Activated T-cell treated with anti-CD3 and anti-CD28 coated beads, Interleukin-2, amount 50 U/mL, for 72 hours (primary cell): ENCODE data around the gene COG5. TPM values are rescaled to one million over a fixed set of nuclear protein-coding genes. Genes with fewer than 3 reads are reported as not detected.

ENCODE experiments used
- ATAC-seq, 2 donors: fragments of 150-1000 bp; cut with Tn5 transposase; replicated peaks in 1 of 2; 2 replicates each; pipeline ENCODE4 v1.10.0; 2021; ENCODE audit warnings: moderate library complexity in 2 of 2, mild to moderate bottlenecking in 1 of 2
- DNase-seq, 2 donors: peaks; one replicate each; pipeline ENCODE4 v3.0.0; 2021 to 2022; ENCODE audit warnings: mixed read lengths in 1 of 2
- H3K27ac Mint-ChIP-seq: one replicate; pipeline ENCODE4 v1.8.0; 2022; ENCODE audit warnings: mild to moderate bottlenecking, moderate library complexity, mixed read lengths
- H3K27me3 Mint-ChIP-seq: one replicate; pipeline ENCODE4 v1.8.0; 2022; ENCODE audit warnings: low read depth, mixed read lengths
- H3K36me3 Mint-ChIP-seq, 2 donors: one replicate each; pipeline ENCODE4 v1.8.0; 2022; ENCODE audit warnings: mixed read lengths in 2 of 2, mild to moderate bottlenecking in 1 of 2; ENCODE audit not compliant: insufficient read depth in 2 of 2
- H3K4me1 Mint-ChIP-seq: one replicate; pipeline ENCODE4 v1.8.0; 2022; ENCODE audit warnings: low read depth, mixed read lengths
- H3K4me3 Mint-ChIP-seq, 2 donors: one replicate each; pipeline ENCODE4 v1.8.0; 2022; ENCODE audit warnings: mild to moderate bottlenecking in 2 of 2, mixed read lengths in 2 of 2, moderate library complexity in 2 of 2
- H3K9me3 Mint-ChIP-seq, 2 donors: one replicate each; pipeline ENCODE4 v1.8.0; 2022; ENCODE audit warnings: mixed read lengths in 2 of 2
- total RNA-seq, 2 donors: library from RNA; stranded (reverse); gene quantifications; one replicate each; pipeline ENCODE4 v1.2.3, GENCODE V29; 2022

Gene COG5
- total RNA-seq, 2 donors from 2014 or later: 30.4 to 55.5 TPM

DNA sequence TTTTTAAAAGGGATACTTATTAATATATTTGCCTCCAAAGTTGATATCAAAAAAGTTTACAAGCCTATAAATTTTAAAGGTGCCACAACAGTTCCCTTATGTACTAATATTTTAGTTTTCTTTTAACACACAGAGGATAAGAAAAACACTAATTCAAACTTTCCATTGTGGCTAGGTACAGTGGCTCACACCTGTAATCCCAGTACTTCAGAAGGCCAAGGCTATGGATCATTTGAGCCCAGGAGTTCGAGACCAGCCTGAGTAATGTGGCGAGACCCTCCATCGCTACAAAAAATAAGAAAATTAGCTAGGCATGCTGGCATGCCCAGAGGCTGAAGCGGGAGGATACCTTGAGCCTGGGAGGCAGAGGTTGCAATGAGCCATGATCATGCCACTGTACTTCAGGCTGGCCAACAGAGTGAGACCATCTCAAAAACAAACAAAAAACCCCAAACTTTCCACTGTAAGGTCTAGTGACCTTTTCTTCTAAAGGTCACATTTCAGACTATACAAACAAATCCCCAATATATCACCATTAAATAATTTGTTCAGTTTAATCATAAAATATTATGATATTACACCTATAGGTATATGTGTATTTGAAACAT lies 287.4 kb downstream of the COG5 start:
- no peak overlapping the region for H3K27ac Mint-ChIP-seq
- no peaks in the 10 kb centered on the region for H3K9me3 Mint-ChIP-seq
- no peaks in the 10 kb centered on the region for H3K4me1 Mint-ChIP-seq
- H3K4me3 Mint-ChIP-seq: no peak overlapping the region
- DNase-seq: no peak
- no peaks in the 10 kb centered on the region for H3K27me3 Mint-ChIP-seq
- ATAC-seq: no peak
- H3K36me3 Mint-ChIP-seq: no peaks in the 10 kb centered on the region

DNA sequence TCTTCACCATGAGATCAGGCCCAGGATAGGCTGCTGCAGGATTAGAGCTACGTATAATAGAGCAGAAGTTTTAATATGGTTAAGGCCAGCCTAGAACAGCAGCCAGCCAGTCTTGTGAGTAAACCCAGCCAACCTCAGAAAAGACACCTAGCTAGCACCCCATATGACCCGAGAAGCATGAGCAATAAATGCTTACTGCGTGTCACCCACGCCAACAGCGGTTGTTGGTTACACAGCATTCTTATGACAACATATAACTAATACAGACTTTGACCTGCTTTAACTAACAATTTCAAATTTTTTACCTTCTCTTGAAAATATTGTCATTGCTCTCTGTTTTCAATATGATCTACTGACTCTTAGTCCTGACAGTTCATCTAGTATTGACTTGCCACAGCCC lies 289.2 kb downstream of the COG5 start:
- DNase-seq (no peak), ATAC-seq (peak in 1 of 2 donors; percentile 36)
- H3K4me3 Mint-ChIP-seq: no peak overlapping the region
- no peaks in the 10 kb centered on the region for H3K4me1 Mint-ChIP-seq
- H3K9me3 Mint-ChIP-seq: no peaks in the 10 kb centered on the region
- no peaks in the 10 kb centered on the region for H3K36me3 Mint-ChIP-seq
- H3K27ac Mint-ChIP-seq: no peak overlapping the region
- no peaks in the 10 kb centered on the region for H3K27me3 Mint-ChIP-seq

DNA sequence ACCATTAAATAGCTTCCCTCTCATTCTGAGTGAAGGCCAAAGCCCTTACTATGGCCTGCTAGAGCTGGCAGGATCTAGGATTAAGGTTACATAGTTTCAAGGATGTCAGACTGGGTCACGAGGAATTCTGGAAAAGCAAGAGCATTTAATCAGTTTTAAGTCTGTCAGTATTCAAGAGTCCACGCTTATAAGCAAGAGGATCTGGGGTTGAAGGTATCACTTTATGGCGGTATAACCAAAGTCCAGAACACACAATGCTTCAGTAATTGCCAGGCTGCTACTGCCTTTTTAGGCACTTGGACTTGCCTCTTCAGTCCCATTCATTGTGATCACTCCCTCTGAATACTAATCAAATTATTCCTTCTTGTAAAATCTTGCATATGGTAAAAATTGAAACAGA lies 293.9 kb downstream of the COG5 start:
- H3K4me3 Mint-ChIP-seq: no peak overlapping the region
- H3K27me3 Mint-ChIP-seq: no peaks in the 10 kb centered on the region
- no peaks in the 10 kb centered on the region for H3K4me1 Mint-ChIP-seq
- no peak overlapping the region for H3K27ac Mint-ChIP-seq
- ATAC-seq: no peak
- DNase-seq: no peak
- no peaks in the 10 kb centered on the region for H3K9me3 Mint-ChIP-seq
- no peaks in the 10 kb centered on the region for H3K36me3 Mint-ChIP-seq

DNA sequence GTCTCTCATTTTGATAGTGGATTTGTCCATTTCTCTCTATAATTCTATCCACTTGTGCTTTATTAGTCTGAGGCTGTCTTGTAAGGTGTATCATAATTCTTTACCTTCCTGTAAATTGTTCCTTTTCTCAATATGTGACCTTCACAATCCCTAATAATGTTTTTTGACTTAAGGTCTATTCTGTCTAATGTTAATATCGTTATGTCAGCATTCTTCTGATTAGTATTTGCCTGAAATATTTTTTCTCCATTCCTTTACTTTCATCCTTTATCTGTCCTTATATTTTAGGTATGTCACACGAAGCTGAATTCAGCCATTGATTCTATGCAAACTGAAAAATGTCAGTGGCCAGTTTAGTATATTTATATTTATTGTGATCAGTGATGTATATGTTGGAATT lies 295.1 kb downstream of the COG5 start:
- Mint-ChIP-seq H3K27me3 (no peaks in the 10 kb centered on the region), H3K9me3 (no peaks in the 10 kb centered on the region), H3K4me1 (no peaks in the 10 kb centered on the region), H3K36me3 (no peaks in the 10 kb centered on the region), H3K27ac (no peak overlapping the region), H3K4me3 (no peak overlapping the region)
- ATAC-seq (no peak), DNase-seq (no peak)

DNA sequence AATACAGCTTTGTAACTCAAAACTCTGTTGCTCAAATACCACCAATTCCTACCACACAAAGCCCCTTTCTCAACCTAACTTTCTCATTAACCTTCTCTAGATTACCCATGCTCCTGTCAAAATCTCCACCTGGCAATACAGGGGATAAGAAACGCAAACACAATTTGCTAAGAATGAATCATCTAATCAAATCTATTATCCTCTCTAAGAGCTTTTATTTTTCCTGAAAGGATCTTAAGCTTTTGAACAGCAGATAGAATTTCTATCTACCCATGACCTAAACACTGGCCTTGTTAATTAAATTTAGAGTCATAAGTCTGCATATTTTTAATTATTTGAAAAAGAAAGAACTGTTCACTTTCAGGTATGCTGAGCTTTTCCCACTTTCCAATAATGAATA lies 296.6 kb downstream of the COG5 start:
- ATAC-seq (no peak), DNase-seq (no peak)
- Mint-ChIP-seq H3K4me3 (no peak overlapping the region), H3K27ac (peak overlapping the region; percentile 58), H3K4me1 (no peaks in the 10 kb centered on the region), H3K27me3 (no peaks in the 10 kb centered on the region), H3K9me3 (no peaks in the 10 kb centered on the region), H3K36me3 (no peaks in the 10 kb centered on the region)

DNA sequence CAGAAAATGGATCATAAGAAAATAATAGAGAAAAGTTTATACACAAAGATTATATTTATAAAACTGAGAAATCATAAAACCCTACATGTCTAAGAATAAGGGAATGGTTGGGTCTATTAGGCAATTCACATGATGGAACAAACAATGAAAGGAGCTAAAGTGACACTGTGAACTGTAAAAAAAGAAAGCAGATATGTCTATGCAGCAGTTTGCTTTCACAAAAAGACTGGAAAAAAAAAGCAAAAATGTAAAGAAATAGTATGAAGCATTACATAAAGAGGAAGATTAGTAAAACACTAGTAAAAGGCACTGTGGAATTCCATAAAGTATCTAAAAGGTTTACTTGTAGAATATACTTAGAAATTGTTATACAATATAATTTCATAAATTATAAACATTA lies 299.0 kb downstream of the COG5 start:
- no peaks in the 10 kb centered on the region for H3K27me3 Mint-ChIP-seq
- ATAC-seq: no peak
- no peaks in the 10 kb centered on the region for H3K4me1 Mint-ChIP-seq
- no peaks in the 10 kb centered on the region for H3K9me3 Mint-ChIP-seq
- H3K4me3 Mint-ChIP-seq: no peak overlapping the region
- DNase-seq: no peak
- H3K36me3 Mint-ChIP-seq: no peaks in the 10 kb centered on the region
- peak overlapping the region; percentile 15 for H3K27ac Mint-ChIP-seq

DNA sequence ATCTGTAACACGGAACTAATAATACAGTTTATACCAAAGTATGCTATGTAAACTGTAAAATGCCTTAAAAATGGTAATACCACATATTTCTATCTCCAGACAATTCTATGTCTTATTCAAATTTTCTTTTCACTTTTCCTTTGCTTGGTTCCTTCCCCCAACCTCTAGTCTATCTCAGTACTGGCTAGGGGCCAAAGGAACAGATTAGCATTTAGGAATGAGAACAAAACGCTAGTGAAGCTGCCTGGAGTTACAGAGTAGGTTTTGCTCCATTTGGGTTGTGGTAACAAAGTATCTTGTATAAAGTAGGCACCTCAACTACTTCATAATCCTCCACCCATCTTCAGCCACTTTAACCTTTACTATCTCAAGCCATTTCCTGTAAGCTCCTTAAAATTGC lies 300.9 kb downstream of the COG5 start:
- Mint-ChIP-seq H3K36me3 (peaks cover 0 to 5% of the 10 kb centered on the region in 2 donors), H3K4me1 (no peaks in the 10 kb centered on the region), H3K27ac (no peak overlapping the region), H3K4me3 (no peak overlapping the region), H3K27me3 (no peaks in the 10 kb centered on the region), H3K9me3 (no peaks in the 10 kb centered on the region)
- no peak for DNase-seq
- no peak for ATAC-seq

DNA sequence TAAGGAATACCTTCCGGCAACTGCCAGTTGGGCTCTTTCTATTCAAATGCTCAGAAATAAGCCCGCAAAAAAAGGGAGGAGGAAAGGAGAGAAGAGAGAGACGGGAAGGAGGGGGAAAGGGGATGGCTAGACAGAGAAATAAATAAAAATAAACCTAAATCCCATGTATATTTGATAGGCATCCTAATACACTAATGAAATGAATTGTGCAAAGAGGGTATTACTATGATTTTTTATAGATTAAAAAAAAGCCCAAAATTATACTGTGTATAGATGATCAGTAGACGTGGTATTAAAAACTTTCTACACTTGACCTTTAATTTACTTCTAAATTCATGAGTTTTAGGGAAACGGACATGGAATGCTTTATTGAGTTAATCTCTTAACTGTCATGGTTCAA lies 305.0 kb downstream of the COG5 start:
- Mint-ChIP-seq H3K36me3 (peaks cover 0 to 5% of the 10 kb centered on the region in 2 donors), H3K9me3 (no peaks in the 10 kb centered on the region), H3K27ac (no peak overlapping the region)

DNA sequence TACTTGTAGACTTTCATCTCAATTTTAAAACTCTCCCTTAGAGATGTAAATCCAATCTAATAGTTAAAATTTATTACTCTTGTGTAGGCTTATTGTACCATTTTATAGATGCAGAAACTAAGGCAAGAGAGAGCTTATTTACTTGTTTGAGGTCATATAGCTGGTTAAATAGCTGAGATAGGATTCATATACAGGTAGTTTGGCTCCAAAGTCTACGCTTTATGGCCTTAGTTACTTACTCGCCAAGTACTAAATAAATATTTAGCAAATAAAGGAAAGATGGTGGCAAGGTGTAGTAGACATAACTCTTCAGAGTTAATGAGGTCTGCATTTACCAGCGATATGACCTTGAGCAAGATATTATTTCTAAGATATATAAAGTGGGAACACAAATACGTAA lies 308.1 kb downstream of the COG5 start:
- ATAC-seq: no peak
- Mint-ChIP-seq H3K4me1 (no peaks in the 10 kb centered on the region), H3K27ac (no peak overlapping the region), H3K9me3 (no peaks in the 10 kb centered on the region), H3K36me3 (peaks cover 0 to 5% of the 10 kb centered on the region in 2 donors), H3K4me3 (no peak overlapping the region), H3K27me3 (no peaks in the 10 kb centered on the region)
- DNase-seq: no peak

More for the DNA sequence above, 305.0 kb downstream of the COG5 start:
- no peak for DNase-seq
- ATAC-seq: no peak
- H3K4me3 Mint-ChIP-seq: no peak overlapping the region
- H3K27me3 Mint-ChIP-seq: no peaks in the 10 kb centered on the region
- no peaks in the 10 kb centered on the region for H3K4me1 Mint-ChIP-seq

DNA sequence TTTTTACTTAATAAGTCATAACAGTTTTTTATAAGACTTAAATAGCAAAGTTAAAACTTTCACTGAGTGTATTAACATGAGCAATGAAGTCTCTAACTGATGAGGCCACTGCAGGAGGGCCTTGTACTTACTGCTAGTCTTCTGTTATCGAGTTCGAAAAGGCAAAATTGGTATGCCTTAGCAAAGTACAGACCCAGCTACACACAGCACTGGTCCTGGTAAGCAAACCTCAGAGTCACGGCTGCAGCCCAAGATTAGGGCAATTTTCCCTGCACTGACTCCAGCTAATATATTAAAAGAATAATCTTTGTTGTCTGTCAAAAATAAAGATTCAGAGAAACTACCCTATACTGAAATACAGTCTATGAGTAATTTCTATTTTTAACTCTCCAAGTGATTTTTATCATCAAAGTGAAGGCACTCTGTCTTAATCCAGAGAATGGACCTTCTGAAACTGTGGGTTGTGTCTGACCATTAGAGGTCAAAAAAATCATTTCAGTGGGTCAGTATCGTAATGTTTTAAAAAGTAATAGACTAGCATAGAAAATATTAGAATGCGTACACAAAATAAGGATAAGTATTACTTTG lies 309.2 kb downstream of the COG5 start:
- DNase-seq: no peak
- Mint-ChIP-seq H3K27ac (no peak overlapping the region), H3K4me1 (no peaks in the 10 kb centered on the region), H3K9me3 (no peaks in the 10 kb centered on the region), H3K27me3 (no peaks in the 10 kb centered on the region), H3K36me3 (peaks cover 0 to 5% of the 10 kb centered on the region in 2 donors), H3K4me3 (no peak overlapping the region)
- ATAC-seq: no peak

DNA sequence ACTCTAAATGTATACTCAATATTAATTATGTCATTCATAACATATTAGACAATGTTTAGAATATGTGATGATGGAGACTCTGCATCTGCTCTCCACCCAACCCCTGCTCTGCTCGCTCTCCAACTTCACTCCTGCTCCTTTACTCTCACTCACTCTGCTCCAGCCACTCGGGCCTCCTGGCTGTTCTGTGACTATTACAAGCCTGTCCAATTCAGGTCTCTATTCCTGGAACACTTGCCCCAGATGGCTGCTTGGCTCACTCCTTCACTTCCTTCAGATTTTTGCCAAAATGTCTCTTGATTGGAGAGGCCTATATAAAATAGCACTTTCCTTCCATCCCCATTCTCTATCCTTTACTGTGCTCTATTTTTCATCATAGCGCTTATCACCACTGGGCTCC lies 310.1 kb downstream of the COG5 start:
- Mint-ChIP-seq H3K9me3 (no peaks in the 10 kb centered on the region), H3K36me3 (peaks cover 0 to 5% of the 10 kb centered on the region in 2 donors), H3K4me3 (no peak overlapping the region), H3K27ac (no peak overlapping the region), H3K27me3 (no peaks in the 10 kb centered on the region), H3K4me1 (no peaks in the 10 kb centered on the region)
- DNase-seq (no peak), ATAC-seq (no peak)

DNA sequence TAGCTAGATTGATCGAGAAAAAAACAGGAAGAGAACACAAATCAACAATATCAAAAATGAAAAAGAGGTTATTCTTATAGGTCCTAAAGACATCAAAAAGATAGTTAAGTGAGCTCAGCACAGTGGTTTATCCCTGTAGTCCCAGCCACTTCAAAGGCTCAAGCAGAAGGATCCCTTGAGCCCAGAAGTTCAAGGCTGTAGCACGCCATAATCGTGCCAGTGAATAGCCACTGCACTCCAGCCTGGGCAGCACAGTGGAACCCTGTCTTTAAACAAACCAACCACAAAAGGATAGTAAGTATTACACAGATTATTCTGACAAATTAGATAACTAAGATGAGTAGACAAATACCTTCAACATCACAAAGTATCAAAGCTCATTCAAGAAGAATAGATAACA lies 311.8 kb downstream of the COG5 start:
- no peak for ATAC-seq
- DNase-seq: no peak
- Mint-ChIP-seq H3K27ac (no peak overlapping the region), H3K27me3 (no peaks in the 10 kb centered on the region), H3K9me3 (no peaks in the 10 kb centered on the region), H3K4me3 (no peak overlapping the region), H3K4me1 (no peaks in the 10 kb centered on the region), H3K36me3 (peaks cover 5 to 6% of the 10 kb centered on the region in 2 donors)

DNA sequence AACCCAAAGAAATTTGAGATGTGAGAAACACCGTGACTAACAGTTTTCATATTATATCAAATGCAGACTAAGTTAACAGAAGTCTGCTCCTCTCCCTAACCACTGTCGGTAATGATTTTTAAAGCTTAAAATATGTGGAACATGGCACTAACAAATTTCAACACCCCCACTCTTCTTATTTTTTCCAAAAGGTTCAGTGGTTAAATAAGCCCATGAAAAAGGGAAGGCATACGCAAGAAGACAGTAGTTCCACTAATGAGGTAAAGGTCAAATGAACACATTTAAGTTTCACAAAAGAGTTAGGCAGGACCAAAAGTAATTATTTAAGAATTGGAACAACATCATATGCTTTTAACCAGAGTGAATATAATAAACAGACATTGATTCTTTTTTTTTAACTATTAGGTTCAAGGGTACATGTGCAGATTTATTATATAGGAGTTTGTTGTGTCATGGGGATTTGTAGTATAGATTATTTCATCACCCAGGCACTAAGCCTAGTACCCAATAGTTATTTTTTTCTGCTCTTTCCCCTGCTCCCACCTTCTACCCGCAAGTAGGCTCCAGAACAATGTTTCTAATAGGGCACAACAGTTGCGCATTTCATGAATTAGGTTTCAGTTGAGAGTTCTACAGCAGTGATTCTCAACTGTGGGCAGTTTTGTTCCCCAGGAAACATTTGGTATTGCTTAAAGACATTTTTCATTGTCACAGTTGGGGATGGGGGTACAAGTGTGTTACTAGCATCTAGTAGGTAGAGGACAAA lies 315.0 kb downstream of the COG5 start:
- no peaks in the 10 kb centered on the region for H3K27me3 Mint-ChIP-seq
- no peak overlapping the region for H3K4me3 Mint-ChIP-seq
- H3K9me3 Mint-ChIP-seq: peaks cover 1 to 9% of the 10 kb centered on the region in 2 donors
- H3K36me3 Mint-ChIP-seq: peaks cover 27 to 29% of the 10 kb centered on the region in 2 donors
- no peak for ATAC-seq
- H3K4me1 Mint-ChIP-seq: no peaks in the 10 kb centered on the region
- DNase-seq: no peak
- no peak overlapping the region for H3K27ac Mint-ChIP-seq
